AG10803 (cell line): Measurements from ENCODE around the gene ZFX.

Source experiments
- DNase-seq: peaks from one replicate; pipeline ENCODE4 v3.0.0; 2010; ENCODE audit warnings: low read depth
- H3K4me3 ChIP-seq: 2 replicates; pipeline ENCODE4 v1.5.1; 2011; ENCODE audit warnings: mild to moderate bottlenecking, low read length, control low read depth
- TF ChIP-seq, protein P1 (sequence below): conservative IDR thresholded peaks from 2 replicates; pipeline ENCODE4 v1.5.1; 2011; ENCODE audit warnings: mild to moderate bottlenecking, low read length, control low read depth, inconsistent platforms

ZFX gene

GRCh38 chrX:24147165-24147564 lies 2.4 kb upstream of the ZFX start:
- TF ChIP-seq, protein P1, sequence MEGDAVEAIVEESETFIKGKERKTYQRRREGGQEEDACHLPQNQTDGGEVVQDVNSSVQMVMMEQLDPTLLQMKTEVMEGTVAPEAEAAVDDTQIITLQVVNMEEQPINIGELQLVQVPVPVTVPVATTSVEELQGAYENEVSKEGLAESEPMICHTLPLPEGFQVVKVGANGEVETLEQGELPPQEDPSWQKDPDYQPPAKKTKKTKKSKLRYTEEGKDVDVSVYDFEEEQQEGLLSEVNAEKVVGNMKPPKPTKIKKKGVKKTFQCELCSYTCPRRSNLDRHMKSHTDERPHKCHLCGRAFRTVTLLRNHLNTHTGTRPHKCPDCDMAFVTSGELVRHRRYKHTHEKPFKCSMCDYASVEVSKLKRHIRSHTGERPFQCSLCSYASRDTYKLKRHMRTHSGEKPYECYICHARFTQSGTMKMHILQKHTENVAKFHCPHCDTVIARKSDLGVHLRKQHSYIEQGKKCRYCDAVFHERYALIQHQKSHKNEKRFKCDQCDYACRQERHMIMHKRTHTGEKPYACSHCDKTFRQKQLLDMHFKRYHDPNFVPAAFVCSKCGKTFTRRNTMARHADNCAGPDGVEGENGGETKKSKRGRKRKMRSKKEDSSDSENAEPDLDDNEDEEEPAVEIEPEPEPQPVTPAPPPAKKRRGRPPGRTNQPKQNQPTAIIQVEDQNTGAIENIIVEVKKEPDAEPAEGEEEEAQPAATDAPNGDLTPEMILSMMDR, result no peak
- DNase-seq, result no peak
- no peak overlapping the region for H3K4me3 ChIP-seq

DNA sequence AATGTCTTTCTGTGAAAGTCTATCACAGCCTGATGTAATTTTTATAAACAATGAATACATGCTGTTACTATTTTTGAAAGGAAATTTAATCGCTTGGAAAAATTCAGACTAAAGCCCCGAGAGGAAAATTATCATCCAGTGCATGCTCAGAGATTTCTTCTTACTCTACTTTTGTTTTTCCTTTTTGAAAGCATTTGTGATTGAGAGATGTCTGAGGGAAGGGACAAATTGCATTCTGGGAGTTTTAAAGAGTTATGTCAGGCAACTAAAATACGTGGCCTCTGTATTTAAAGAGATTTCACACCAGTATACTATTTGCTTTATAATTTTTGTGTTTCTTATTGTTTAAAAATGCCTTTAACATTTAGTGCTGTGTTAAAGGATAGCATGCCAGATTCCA lies 1.4 kb upstream of the ZFX start:
- H3K4me3 ChIP-seq, result peak overlapping the region; percentile 57; the same call in 1 of the 2 replicates
- no peak for DNase-seq
- TF ChIP-seq, protein P1, result no peak

- peak overlapping the region; percentile 57 for H3K4me3 ChIP-seq
- TF ChIP-seq, protein P1, result no peak
- peak; percentile 90 for DNase-seq
Measured at GRCh38 chrX:24148535-24149350, 786 bp upstream of the ZFX start.

- TF ChIP-seq, protein P1, result peak; percentile 34
- peak overlapping the region; percentile 74 for H3K4me3 ChIP-seq
- DNase-seq, result peak; percentile 89
Measured at GRCh38 chrX:24150051-24150790, 692 bp downstream of the ZFX start.

DNA sequence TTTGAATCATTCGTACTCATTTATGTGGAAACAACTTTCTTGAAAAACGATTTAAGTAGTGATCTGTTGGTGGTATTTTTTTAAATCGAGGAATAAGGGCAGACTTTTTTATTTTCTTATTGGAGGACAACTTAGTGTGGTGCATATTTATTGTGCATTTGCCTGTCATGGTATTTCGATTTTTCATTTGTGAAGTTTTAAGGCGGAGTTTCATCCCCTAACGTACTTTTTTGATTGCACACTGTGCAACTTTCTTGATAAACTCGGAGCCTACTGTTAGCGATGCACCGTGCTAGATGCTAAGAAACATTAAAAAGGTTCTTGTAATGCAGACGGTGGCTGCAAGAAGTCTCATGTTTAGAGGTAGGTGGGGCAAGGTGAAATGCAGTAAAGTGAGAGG lies 1.4 kb downstream of the ZFX start:
- H3K4me3 ChIP-seq, result peak overlapping the region; percentile 74
- DNase-seq, result no peak
- TF ChIP-seq, protein P1, result no peak

- peak overlapping the region; percentile 74 for H3K4me3 ChIP-seq
- no peak for DNase-seq
- TF ChIP-seq, protein P1, result no peak
Measured at GRCh38 chrX:24151513-24151912, 2.0 kb downstream of the ZFX start.
